Stimulated activated CD8-positive, alpha-beta memory T cell treated with anti-CD3 and anti-CD28 coated beads, Interleukin-2, amount 100 ng/mL, for 48 hours (primary cell): Measurements from ENCODE around the gene SLC13A5.
A peak's percentile ranks its signal among the peaks of the same experiment; 100 is the strongest.

Source experiments
- DNase-seq, 2 donors: peaks; one replicate each; pipeline ENCODE4 v3.0.0-alpha.2; 2020; ENCODE audit warnings: low read depth in 2 of 2

The SLC13A5 gene

GRCh38 chr17:6684460-6684783, 28.7 kb downstream of the SLC13A5 start:
- no peak for DNase-seq

GRCh38 chr17:6683730-6684459, 29.3 kb downstream of the SLC13A5 start:
- no peak for DNase-seq

GRCh38 chr17:6683081-6683684, 30.0 kb downstream of the SLC13A5 start:
- DNase-seq = no peak

- DNase-seq = no peak
These were observed 30.8 kb downstream of the SLC13A5 start for GRCh38 chr17:6682339-6682738.

GRCh38 chr17:6681671-6682070, 31.5 kb downstream of the SLC13A5 start:
- no peak for DNase-seq

GRCh38 chr17:6681176-6681575, 32.0 kb downstream of the SLC13A5 start:
- no peak for DNase-seq

GRCh38 chr17:6679241-6679640, 33.9 kb downstream of the SLC13A5 start:
- DNase-seq = no peak

GRCh38 chr17:6677946-6678345, 35.2 kb downstream of the SLC13A5 start:
- no peak for DNase-seq

- DNase-seq = no peak
These were observed 35.9 kb downstream of the SLC13A5 start for GRCh38 chr17:6677158-6677831.

- no peak for DNase-seq
These were observed 36.4 kb downstream of the SLC13A5 start for GRCh38 chr17:6676802-6677157.

GRCh38 chr17:6675201-6675825, 37.9 kb downstream of the SLC13A5 start:
- no peak for DNase-seq

GRCh38 chr17:6674586-6674985, 38.6 kb downstream of the SLC13A5 start:
- DNase-seq = no peak

- no peak for DNase-seq
These were observed 41.7 kb downstream of the SLC13A5 start for GRCh38 chr17:6671431-6671830.

- DNase-seq = no peak
These were observed 42.2 kb downstream of the SLC13A5 start for GRCh38 chr17:6670999-6671398.

GRCh38 chr17:6670571-6670970, 42.6 kb downstream of the SLC13A5 start:
- no peak for DNase-seq

- DNase-seq = no peak
These were observed 43.5 kb downstream of the SLC13A5 start for GRCh38 chr17:6669479-6670212.

- no peak for DNase-seq
These were observed 44.3 kb downstream of the SLC13A5 start for GRCh38 chr17:6668727-6669425.

GRCh38 chr17:6668219-6668618, 45.0 kb downstream of the SLC13A5 start:
- no peak for DNase-seq

- DNase-seq = no peak
These were observed 45.7 kb downstream of the SLC13A5 start for GRCh38 chr17:6667516-6667915.

GRCh38 chr17:6666557-6666956, 46.6 kb downstream of the SLC13A5 start:
- DNase-seq = no peak

- DNase-seq = peak in 1 of 2 donors; percentile 27
These were observed 47.1 kb downstream of the SLC13A5 start for GRCh38 chr17:6666077-6666521.
